GM18951 (cell line): Measurements from ENCODE around the gene KMT2E.
"Not testable (repeated sequence)": the region's sequence is repeated elsewhere in the genome, so short reads cannot be mapped to it uniquely, and the experiment has no call there.

Experiments
- POLR2A ChIP-seq: IDR thresholded peaks from 4 replicates; pipeline ENCODE4 v1.6.1; 2011; ENCODE audit warnings: mild to moderate bottlenecking; ENCODE audit not compliant: insufficient read length, insufficient read depth; ENCODE audit errors: extremely low read depth
- in situ Hi-C: fragments of 300-500 bp; cut with MboI; formaldehyde crosslinking; loops from one replicate; pipeline ENCODE4 v1.12.0; 2022; ENCODE audit warnings: low sequenced_read_pairs, mixed read lengths, inconsistent platforms; ENCODE audit not compliant: unreplicated experiment

The KMT2E gene

GRCh38 chr7:104990983-104991382 is 23.0 kb upstream of the KMT2E start:
- TF ChIP-seq POLR2A, result no peak
- in situ Hi-C loops, result no loop called here

- no peak for TF ChIP-seq POLR2A
- in situ Hi-C loops, result no loop called here
These were observed 21.7 kb upstream of the KMT2E start for GRCh38 chr7:104992306-104992705.

DNA sequence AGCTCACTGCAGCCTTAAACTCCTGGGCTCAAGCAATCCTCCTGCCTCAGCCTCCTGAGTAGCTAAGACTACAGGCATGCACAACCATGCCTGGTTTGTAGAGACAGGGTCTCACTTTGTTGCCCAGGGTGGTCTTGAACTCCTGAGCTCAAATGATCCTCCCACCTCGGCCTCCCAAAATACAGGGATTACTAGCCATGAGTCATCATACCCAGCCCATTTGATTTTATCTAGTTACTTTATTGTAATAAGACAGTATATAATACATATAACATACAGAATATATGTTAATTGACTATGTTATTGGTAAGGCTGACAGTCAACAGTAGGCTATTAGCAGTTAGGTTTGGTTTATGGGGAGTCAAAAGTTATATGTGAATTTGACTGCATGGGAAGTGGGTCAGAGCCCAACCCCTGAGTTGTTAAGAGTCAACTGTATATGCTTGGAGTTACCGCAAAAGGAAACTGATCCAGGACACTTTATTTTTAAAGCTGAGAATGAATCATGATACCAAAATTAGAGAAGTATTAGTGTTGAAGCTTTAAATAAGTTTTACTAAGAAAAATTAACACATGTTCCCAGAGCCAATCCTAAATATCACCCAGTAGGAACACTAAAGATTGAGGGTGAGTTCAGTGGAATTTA is 20.7 kb upstream of the KMT2E start:
- in situ Hi-C loops, result no loop called here
- TF ChIP-seq POLR2A, result no peak

DNA sequence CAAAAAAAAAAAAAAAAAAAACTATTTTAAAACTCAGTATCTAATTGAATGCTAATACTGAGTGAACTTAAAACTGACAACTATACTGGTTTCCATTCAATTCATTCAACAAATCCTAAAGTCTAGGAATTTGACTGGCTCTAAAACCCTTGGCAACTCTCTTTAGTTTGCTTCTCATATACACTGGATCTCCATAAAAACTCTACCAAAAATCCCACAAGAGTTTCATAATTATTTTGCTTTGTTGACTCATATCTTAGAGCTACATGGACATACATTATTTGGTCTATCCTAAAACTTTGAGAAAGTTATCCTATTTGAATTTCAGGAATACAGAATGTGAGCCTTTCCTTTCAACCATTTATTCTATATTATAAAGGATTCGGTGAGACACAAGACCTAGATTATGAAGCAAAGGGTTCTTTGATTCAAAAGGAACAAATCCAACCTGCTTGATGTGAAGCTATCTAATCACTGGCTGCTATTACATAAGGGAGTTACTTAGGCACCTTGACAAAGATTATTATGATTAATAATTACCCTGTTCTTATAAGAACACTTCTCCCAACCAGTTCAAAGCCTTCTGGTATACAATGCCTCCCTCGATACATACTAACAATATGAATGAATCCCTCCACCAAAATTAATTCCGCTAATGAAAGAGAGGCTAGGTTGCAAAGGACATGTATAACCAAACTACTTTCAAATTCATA is 15.8 kb upstream of the KMT2E start:
- in situ Hi-C loops, result no loop called here
- no peak for TF ChIP-seq POLR2A

GRCh38 chr7:105000200-105000599 is 13.8 kb upstream of the KMT2E start:
- no peak for TF ChIP-seq POLR2A
- in situ Hi-C loops, result no loop called here

- in situ Hi-C loops, result no loop called here
- no peak for TF ChIP-seq POLR2A
These were observed 13.1 kb upstream of the KMT2E start for GRCh38 chr7:105000927-105001336.

DNA sequence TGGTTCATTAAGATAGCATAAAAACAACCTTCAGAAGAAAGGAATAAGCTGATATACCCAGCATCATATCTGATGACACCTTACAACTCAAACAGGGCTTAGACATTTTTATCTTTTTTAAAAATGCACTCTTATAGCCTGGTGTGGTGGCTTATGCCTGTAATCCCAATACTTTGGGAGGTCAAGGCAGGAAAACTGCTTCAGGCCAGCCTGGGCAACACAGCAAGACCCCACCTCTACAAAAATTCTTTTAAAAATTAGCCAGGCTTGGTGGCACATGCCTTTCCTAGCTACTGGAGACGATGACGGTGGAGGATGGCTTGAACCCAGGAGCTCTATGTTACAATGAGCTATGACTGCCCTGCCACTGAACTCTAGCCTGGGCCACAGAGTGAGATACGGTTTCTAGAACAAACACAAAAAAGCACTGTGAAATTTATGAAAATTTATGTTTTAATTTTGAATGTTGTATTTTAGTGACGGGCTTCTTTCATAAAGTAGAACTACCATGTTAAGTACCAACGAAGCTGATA is 12.3 kb upstream of the KMT2E start:
- in situ Hi-C loops, result no loop called here
- no peak for TF ChIP-seq POLR2A

GRCh38 chr7:105003275-105003674 is 10.7 kb upstream of the KMT2E start:
- TF ChIP-seq POLR2A, result no peak

DNA sequence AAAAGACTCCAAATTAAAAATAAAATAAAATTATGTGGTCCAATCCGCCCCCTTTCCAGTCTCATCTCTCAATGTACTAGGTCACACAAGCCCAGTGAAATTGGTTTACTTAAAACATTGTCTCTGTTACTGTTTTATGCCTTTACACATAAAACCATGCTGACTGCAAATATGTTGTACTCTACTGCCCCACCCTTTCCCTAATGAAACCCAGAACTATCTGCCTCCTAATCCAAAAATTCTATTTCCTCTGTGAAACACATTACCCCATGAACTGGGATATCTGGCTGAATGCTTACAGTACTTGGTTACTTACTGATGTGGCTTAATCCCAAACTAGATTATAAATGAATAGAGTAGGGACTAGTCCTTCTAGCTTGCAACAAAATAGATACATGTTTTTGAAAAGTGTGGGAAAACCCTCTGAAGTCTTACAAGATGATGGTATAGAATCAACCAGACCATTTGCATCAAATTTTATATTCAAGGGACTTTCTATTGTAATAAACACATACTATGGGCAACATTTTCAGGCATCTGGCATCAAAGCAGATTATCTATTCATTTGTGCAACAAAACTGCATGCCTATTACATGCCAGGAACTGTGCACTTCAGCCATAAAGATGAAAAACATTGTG is 10.0 kb upstream of the KMT2E start:
- in situ Hi-C loops, result no loop called here
- no peak for TF ChIP-seq POLR2A

More at GRCh38 chr7:105003275-105003674, 10.7 kb upstream of the KMT2E start:
- in situ Hi-C loops, result no loop called here

GRCh38 chr7:105005006-105005405 is 9.0 kb upstream of the KMT2E start:
- in situ Hi-C loops, result not testable (repeated sequence)

- in situ Hi-C loops, result not testable (repeated sequence)
These were observed 8.5 kb upstream of the KMT2E start for GRCh38 chr7:105005486-105005885.

DNA sequence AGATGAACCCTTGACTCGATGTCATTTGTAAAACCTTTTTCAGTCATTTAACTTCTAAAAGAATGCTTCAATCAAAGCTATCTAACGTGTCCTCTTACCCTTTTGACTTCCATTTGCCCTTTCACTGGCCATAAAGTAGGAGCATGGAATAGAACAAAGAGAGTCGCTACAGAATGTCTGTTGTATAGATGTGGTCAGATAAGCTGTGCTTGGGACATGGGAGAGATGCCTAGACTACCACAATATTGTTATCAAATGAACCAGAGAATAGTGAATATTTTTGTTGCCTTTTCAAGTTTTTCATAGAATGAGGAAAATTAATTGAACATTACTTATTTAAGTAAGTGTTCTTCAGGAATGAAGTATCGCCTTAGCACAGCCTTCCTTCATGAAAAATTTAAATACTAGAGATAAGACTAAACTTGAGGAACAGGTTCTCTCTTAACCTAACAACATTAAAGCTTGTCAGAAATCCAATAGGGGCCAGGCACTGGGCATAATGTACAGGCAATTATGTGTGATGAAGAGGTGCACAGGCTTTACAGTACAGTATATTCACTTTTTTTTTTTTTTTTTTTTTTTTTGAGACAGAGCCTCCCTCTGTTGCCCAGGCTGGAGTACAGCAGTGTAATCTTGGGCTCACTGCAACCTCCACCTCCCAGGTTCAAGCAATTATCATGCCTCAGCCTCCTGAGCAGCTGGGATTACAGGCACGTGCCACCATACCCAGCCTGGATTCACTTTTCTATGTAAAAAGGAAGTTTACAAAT is 7.5 kb upstream of the KMT2E start:
- in situ Hi-C loops, result no loop called here
- no peak for TF ChIP-seq POLR2A

- in situ Hi-C loops, result no loop called here
- no peak for TF ChIP-seq POLR2A
These were observed 6.7 kb upstream of the KMT2E start for GRCh38 chr7:105007298-105007697.
